ENCODE data around the gene TNS4.

DNA sequence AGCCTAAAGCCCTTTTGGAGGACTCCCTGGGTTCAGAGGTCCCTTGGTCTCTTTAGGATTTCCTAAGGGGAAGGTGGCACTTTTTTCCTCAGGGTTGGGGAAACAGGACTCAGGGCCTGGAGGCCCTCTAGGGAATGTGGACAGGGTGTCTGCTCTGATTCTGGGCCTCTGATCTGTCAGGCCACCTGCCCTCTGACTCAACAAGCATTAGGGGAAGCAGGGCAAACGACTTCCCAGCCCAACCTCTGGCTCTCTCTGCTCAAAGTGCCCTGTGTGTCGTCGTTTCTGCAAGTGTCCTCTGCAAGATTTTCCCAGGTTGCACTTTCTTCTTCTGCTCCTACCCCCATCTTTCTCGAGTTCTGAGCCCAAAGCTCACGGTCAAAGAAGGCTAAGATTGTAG is 64.8 kb downstream of the TNS4 start:
- TF ChIP-seq CTCF (IDR thresholded peaks at IDR 0.05) = no peak
- no peak for TF ChIP-seq POLR2A (IDR thresholded peaks at IDR 0.05)
- TF ChIP-seq POLR2AphosphoS5 (IDR thresholded peaks at IDR 0.05) = no peak
- no peak for TF ChIP-seq EP300 (IDR thresholded peaks at IDR 0.05)

Data from stomach (tissue), 4 donors.